ENCODE measurements around the gene LHX1. TPM values are rescaled to one million over a fixed set of nuclear protein-coding genes. Genes with fewer than 3 reads are reported as not detected.

LHX1 gene
- total and polyA plus RNA-seq, 2 donors (not counting 1 experiment from before 2014, with no cell fraction given), result not detected

DNA sequence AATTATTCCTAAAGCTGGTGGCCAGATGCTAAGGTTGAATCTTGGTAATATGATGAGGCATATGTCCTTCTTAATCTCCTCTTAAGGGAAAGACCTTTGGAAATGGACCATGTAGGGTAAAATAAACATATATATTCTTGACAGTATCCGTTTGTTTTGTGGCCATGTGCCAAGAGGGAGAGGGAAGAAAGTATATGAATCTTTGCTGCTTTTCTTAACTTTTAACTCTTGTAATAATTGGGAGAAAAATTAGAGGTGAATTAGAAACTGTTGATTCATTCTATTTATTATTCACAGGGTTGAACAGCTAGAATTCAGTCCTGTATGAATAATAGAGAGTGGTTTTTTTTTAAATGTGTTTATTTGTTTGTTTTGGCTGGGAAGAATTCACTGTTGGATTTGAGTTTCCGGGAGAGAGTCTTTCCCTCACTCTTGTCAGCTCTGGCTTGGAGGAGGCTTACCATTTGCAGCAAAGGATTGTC, 43.0 kb downstream of the LHX1 start:
- peak; percentile 35 to 63 for DNase-seq (ENCODE audit: low read depth in 2 of 2)
- no peaks in the 10 kb centered on the region for H3K27me3 ChIP-seq (ENCODE audit: control insufficient read depth, insufficient read depth, low read length)
- no peaks in the 10 kb centered on the region for H3K79me2 ChIP-seq (ENCODE audit: control insufficient read depth, insufficient read depth, low read length)
- H3K4me1 ChIP-seq (ENCODE audit: control insufficient read depth, extremely low read depth, insufficient read depth, low read length), result peaks cover 3% of the 10 kb centered on the region
- no peaks in the 10 kb centered on the region for H4K20me1 ChIP-seq (ENCODE audit: control insufficient read depth, extremely low read depth, insufficient read depth, low read length)
- no peak overlapping the region for H3K4me2 ChIP-seq (ENCODE audit: extremely low read depth, insufficient read depth, low read length)
- H3K4me3 ChIP-seq (replicated peaks in 1 of 4; ENCODE audit: control extremely low read depth in 1 of 4, insufficient read depth in 1 of 4, low read depth in 3 of 4, low read length in 4 of 4), result no peak overlapping the region
- no peak overlapping the region for H2AFZ ChIP-seq (ENCODE audit: low read length)
- H3K9ac ChIP-seq (ENCODE audit: insufficient read depth, low read length), result no peak overlapping the region
- H3K9me3 ChIP-seq (ENCODE audit: control insufficient read depth, insufficient read depth, low read depth, low read length), result no peaks in the 10 kb centered on the region
- no peaks in the 10 kb centered on the region for H3K36me3 ChIP-seq (ENCODE audit: control insufficient read depth, insufficient read depth, low read length)
- no peak for TF ChIP-seq EZH2 (IDR thresholded peaks at IDR 0.05; ENCODE audit: low read length, missing control alignments)
- TF ChIP-seq, protein P1, sequence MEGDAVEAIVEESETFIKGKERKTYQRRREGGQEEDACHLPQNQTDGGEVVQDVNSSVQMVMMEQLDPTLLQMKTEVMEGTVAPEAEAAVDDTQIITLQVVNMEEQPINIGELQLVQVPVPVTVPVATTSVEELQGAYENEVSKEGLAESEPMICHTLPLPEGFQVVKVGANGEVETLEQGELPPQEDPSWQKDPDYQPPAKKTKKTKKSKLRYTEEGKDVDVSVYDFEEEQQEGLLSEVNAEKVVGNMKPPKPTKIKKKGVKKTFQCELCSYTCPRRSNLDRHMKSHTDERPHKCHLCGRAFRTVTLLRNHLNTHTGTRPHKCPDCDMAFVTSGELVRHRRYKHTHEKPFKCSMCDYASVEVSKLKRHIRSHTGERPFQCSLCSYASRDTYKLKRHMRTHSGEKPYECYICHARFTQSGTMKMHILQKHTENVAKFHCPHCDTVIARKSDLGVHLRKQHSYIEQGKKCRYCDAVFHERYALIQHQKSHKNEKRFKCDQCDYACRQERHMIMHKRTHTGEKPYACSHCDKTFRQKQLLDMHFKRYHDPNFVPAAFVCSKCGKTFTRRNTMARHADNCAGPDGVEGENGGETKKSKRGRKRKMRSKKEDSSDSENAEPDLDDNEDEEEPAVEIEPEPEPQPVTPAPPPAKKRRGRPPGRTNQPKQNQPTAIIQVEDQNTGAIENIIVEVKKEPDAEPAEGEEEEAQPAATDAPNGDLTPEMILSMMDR (conservative IDR thresholded peaks at IDR 0.05 in 1 of 2, IDR thresholded peaks at IDR 0.05 in 1 of 2; ENCODE audit: low read depth in 1 of 2, low read length in 2 of 2), result no peak
- H3K27ac ChIP-seq (ENCODE audit: insufficient read depth, low read length), result no peak overlapping the region

GRCh38 chr17:36983618-36984017, 46.3 kb downstream of the LHX1 start:
- peaks cover 2% of the 10 kb centered on the region for H3K36me3 ChIP-seq (ENCODE audit: control insufficient read depth, insufficient read depth, low read length)
- TF ChIP-seq, protein P1 (conservative IDR thresholded peaks at IDR 0.05 in 1 of 2, IDR thresholded peaks at IDR 0.05 in 1 of 2; ENCODE audit: low read depth in 1 of 2, low read length in 2 of 2), result no peak
- no peak for TF ChIP-seq EZH2 (IDR thresholded peaks at IDR 0.05; ENCODE audit: low read length, missing control alignments)
- H3K27me3 ChIP-seq (ENCODE audit: control insufficient read depth, insufficient read depth, low read length), result no peaks in the 10 kb centered on the region
- no peaks in the 10 kb centered on the region for H4K20me1 ChIP-seq (ENCODE audit: control insufficient read depth, extremely low read depth, insufficient read depth, low read length)
- no peaks in the 10 kb centered on the region for H3K79me2 ChIP-seq (ENCODE audit: control insufficient read depth, insufficient read depth, low read length)
- peaks cover 3% of the 10 kb centered on the region for H3K4me1 ChIP-seq (ENCODE audit: control insufficient read depth, extremely low read depth, insufficient read depth, low read length)
- no peaks in the 10 kb centered on the region for H3K9me3 ChIP-seq (ENCODE audit: control insufficient read depth, insufficient read depth, low read depth, low read length)
- H2AFZ ChIP-seq (ENCODE audit: low read length), result no peak overlapping the region
- no peak overlapping the region for H3K4me2 ChIP-seq (ENCODE audit: extremely low read depth, insufficient read depth, low read length)
- no peak overlapping the region for H3K27ac ChIP-seq (ENCODE audit: insufficient read depth, low read length)
- H3K9ac ChIP-seq (ENCODE audit: insufficient read depth, low read length), result no peak overlapping the region
- H3K4me3 ChIP-seq (replicated peaks in 1 of 4; ENCODE audit: control extremely low read depth in 1 of 4, insufficient read depth in 1 of 4, low read depth in 3 of 4, low read length in 4 of 4), result no peak overlapping the region
- DNase-seq (ENCODE audit: low read depth in 2 of 2), result no peak

GRCh38 chr17:36989173-36989572, 51.9 kb downstream of the LHX1 start:
- no peaks in the 10 kb centered on the region for H3K79me2 ChIP-seq (ENCODE audit: control insufficient read depth, insufficient read depth, low read length)
- peaks cover 3% of the 10 kb centered on the region for H3K36me3 ChIP-seq (ENCODE audit: control insufficient read depth, insufficient read depth, low read length)
- no peak overlapping the region for H3K27ac ChIP-seq (ENCODE audit: insufficient read depth, low read length)
- H3K4me2 ChIP-seq (ENCODE audit: extremely low read depth, insufficient read depth, low read length), result no peak overlapping the region
- no peaks in the 10 kb centered on the region for H3K4me1 ChIP-seq (ENCODE audit: control insufficient read depth, extremely low read depth, insufficient read depth, low read length)
- no peak overlapping the region for H3K4me3 ChIP-seq (replicated peaks in 1 of 4; ENCODE audit: control extremely low read depth in 1 of 4, insufficient read depth in 1 of 4, low read depth in 3 of 4, low read length in 4 of 4)
- no peak overlapping the region for H2AFZ ChIP-seq (ENCODE audit: low read length)
- H3K9me3 ChIP-seq (ENCODE audit: control insufficient read depth, insufficient read depth, low read depth, low read length), result no peaks in the 10 kb centered on the region
- H3K27me3 ChIP-seq (ENCODE audit: control insufficient read depth, insufficient read depth, low read length), result no peaks in the 10 kb centered on the region
- H4K20me1 ChIP-seq (ENCODE audit: control insufficient read depth, extremely low read depth, insufficient read depth, low read length), result no peaks in the 10 kb centered on the region
- H3K9ac ChIP-seq (ENCODE audit: insufficient read depth, low read length), result no peak overlapping the region
- TF ChIP-seq EZH2 (IDR thresholded peaks at IDR 0.05; ENCODE audit: low read length, missing control alignments), result no peak
- TF ChIP-seq, protein P1 (conservative IDR thresholded peaks at IDR 0.05 in 1 of 2, IDR thresholded peaks at IDR 0.05 in 1 of 2; ENCODE audit: low read depth in 1 of 2, low read length in 2 of 2), result no peak
- no peak for DNase-seq (ENCODE audit: low read depth in 2 of 2)

Data from fibroblast of lung (primary cell).